ENCODE measurements around the gene ZBTB39.
"Not testable (repeated sequence)": the region's sequence is repeated elsewhere in the genome, so short reads cannot be mapped to it uniquely, and the experiment has no call there.

Gene ZBTB39

GRCh38 chr12:57005980-57006808 is at the start of gene ZBTB39:
ZBTB39 (minus strand) TSS chr12:57006546; CDS start chr12:57004917, 1,629 bp downstream.
- DNase-seq: peak in 1 of 2 experiments; percentile 77

- no peak for DNase-seq
Observed at GRCh38 chr12:57055824-57056223, 49.5 kb upstream of the ZBTB39 start.

- not testable (repeated sequence) for DNase-seq
Observed at GRCh38 chr12:57053901-57054300, 47.6 kb upstream of the ZBTB39 start.

- DNase-seq: not testable (repeated sequence)
Observed at GRCh38 chr12:57053146-57053545, 46.8 kb upstream of the ZBTB39 start.

- no peak for DNase-seq
Observed at GRCh38 chr12:57051011-57051410, 44.7 kb upstream of the ZBTB39 start.

- peak in 1 of 2 experiments; percentile 40 for DNase-seq
Observed at GRCh38 chr12:57049890-57050289, 43.5 kb upstream of the ZBTB39 start, which contains the start of gene MYO1A. MYO1A (minus strand) TSS chr12:57050129; CDS start chr12:57048323, 1,806 bp downstream.

- no peak for DNase-seq
Observed at GRCh38 chr12:57049119-57049446, 42.7 kb upstream of the ZBTB39 start.

- no peak for DNase-seq
Observed at GRCh38 chr12:57048423-57049118, 42.2 kb upstream of the ZBTB39 start.

GRCh38 chr12:57047981-57048380 is 41.6 kb upstream of the ZBTB39 start:
- no peak for DNase-seq

- DNase-seq: no peak
Observed at GRCh38 chr12:57046947-57047890, 40.9 kb upstream of the ZBTB39 start.

- DNase-seq: no peak
Observed at GRCh38 chr12:57046086-57046791, 39.9 kb upstream of the ZBTB39 start.

GRCh38 chr12:57044889-57045288 is 38.5 kb upstream of the ZBTB39 start:
- no peak for DNase-seq

GRCh38 chr12:57044468-57044867 is 38.1 kb upstream of the ZBTB39 start:
- DNase-seq: no peak

GRCh38 chr12:57042695-57043094 is 36.3 kb upstream of the ZBTB39 start:
- no peak for DNase-seq

GRCh38 chr12:57040750-57041149 is 34.4 kb upstream of the ZBTB39 start:
- DNase-seq: no peak

GRCh38 chr12:57040211-57040610 is 33.9 kb upstream of the ZBTB39 start:
- no peak for DNase-seq

- DNase-seq: no peak
Observed at GRCh38 chr12:57039016-57039798, 32.9 kb upstream of the ZBTB39 start.

GRCh38 chr12:57037264-57037663 is 30.9 kb upstream of the ZBTB39 start:
- no peak for DNase-seq

GRCh38 chr12:57033431-57033830 is 27.1 kb upstream of the ZBTB39 start:
- no peak for DNase-seq

- peak in 1 of 2 experiments; percentile 42 for DNase-seq
Observed at GRCh38 chr12:57031789-57032188, 25.4 kb upstream of the ZBTB39 start.

GRCh38 chr12:57031138-57031725 is 24.9 kb upstream of the ZBTB39 start:
- DNase-seq: peak; percentile 53 to 61
